Transverse colon (tissue), 4 donors: ENCODE data around the gene HOXD10. TPM values are rescaled to one million over a fixed set of nuclear protein-coding genes. Genes with fewer than 3 reads are reported as not detected.

Source experiments
- DNase-seq: peaks from one replicate; pipeline ENCODE4 v3.0.0-alpha.2; 2019
- H3K27ac ChIP-seq, 4 donors: fragments of 200-600 bp; sonication (generic); 2 replicates each; pipeline ENCODE4 v1.5.1; 2016 to 2018; ENCODE audit warnings: inconsistent platforms in 4 of 4
- H3K27me3 ChIP-seq: fragments of 200-600 bp; sonication (generic); 2 replicates; pipeline ENCODE4 v1.5.1; 2017; ENCODE audit warnings: inconsistent platforms
- H3K36me3 ChIP-seq, 4 donors: fragments of 200-600 bp; sonication (generic); 2 replicates each; pipeline ENCODE4 v1.5.1; 2017 to 2019; ENCODE audit warnings: inconsistent platforms in 4 of 4
- H3K4me1 ChIP-seq, 4 donors: fragments of 200-600 bp; sonication (generic); 2 replicates each; pipeline ENCODE4 v1.5.1; 2017 to 2020; ENCODE audit warnings: inconsistent platforms in 4 of 4
- H3K4me3 ChIP-seq, 4 donors: fragments of 200-600 bp; sonication (generic); 1 replicate in 1 of 4; 2 replicates in 3 of 4; pipeline versions ENCODE4 v1.5.1 to v1.6.1; 2017 to 2019; ENCODE audit warnings: inconsistent platforms in 4 of 4
- H3K9me3 ChIP-seq, 2 donors: fragments of 200-600 bp; sonication (generic); 2 replicates each; pipeline ENCODE4 v1.5.1; 2017 to 2019; ENCODE audit warnings: inconsistent platforms in 2 of 2
- EP300 ChIP-seq: sonication (generic); formaldehyde crosslinking; IDR thresholded peaks from one replicate; pipeline ENCODE4 v1.6.1; 2017; ENCODE audit warnings: antibody characterized with exemption, low read depth
- POLR2A ChIP-seq: fragments of 450-650 bp; IDR thresholded peaks from one replicate; pipeline ENCODE4 v1.6.1; 2016; ENCODE audit warnings: antibody characterized with exemption, mild to moderate bottlenecking, moderate library complexity
- POLR2AphosphoS5 ChIP-seq, 3 donors: sonication (generic); formaldehyde crosslinking; IDR thresholded peaks; one replicate each; pipeline ENCODE4 v1.6.1; 2016; ENCODE audit warnings: antibody characterized with exemption in 3 of 3
- WGBS, 2 donors: methylation state at CpG; one replicate each; pipeline ENCODE4 v1.1.5; 2018; ENCODE audit warnings: low coverage in 1 of 2; 5-methylcytosine and 5-hydroxymethylcytosine counted together
- in situ Hi-C, 4 donors: fragments of 200-750 bp; cut with MboI; loops; one replicate each; pipeline versions ENCODE4 v1.15.0 to v1.15.1; 2017; ENCODE audit warnings: low sequenced_read_pairs in 3 of 4, low pct_ligation_motif_present in 1 of 4, low pct_unique_long_range_greater_than_20kb in 1 of 4
- intact Hi-C: fragments of 100-400 bp; cut with DNase I; formaldehyde crosslinking; loops from one replicate; pipeline ENCODE4 v1.15.1; 2023; ENCODE audit warnings: low total_unique reads
- total RNA-seq, 4 donors: library from RNA; depleted of rRNA; stranded (reverse); fragments of >200 nt; gene quantifications; one replicate each; pipeline ENCODE4 v1.1.0, GENCODE V29; 2016
- TF ChIP-seq, protein P1 (sequence below), 5 experiments: fragments of 200-600 bp in 3 of 5; fragments of 450-650 bp in 2 of 5; sonication (generic) in 3 of 5; IDR thresholded peaks; 1 replicate in 2 of 5; 2 replicates in 3 of 5; pipeline ENCODE4 v1.5.1; 2016 to 2017; ENCODE audit warnings: antibody characterized with exemption in 5 of 5, inconsistent platforms in 3 of 5, mild to moderate bottlenecking in 2 of 5, moderate library complexity in 1 of 5

The HOXD10 gene
- total RNA-seq, 4 donors from 2014 or later = 1.1 to 25.1 (median 7.6) TPM

DNA sequence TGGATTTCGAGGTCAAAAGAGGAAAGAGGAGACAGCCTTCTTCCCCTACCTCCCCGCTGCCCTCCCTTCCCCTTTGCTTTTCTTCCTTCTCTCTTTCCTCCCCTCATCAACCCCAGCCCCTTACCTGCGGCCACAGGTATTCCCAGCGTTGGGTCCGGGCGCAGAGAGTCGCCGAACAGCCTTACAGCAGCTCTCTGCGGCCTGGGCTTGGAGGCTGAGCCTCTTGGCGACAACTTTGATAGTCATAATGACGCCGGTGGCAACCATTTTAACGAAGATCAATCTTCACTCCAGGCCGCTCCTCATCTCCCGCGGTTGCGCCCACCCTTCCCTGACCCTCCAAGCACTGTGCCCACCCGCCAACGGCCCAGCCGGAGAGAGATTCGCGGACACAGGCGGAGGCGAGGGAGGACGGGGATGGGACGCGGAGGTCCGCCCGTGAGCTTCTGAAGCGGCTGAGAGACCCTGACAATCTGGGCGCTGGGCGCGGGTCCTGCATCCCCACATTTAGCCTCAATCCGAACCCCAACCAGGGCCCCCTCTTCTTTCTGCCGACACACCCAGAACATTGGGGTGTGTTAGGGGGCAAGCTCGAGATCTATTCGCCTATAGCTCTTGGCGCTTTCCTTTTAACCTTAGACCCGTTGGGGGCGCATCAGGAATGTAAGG lies 31.3 kb upstream of the HOXD10 start:
- no peak overlapping the region for H3K4me3 ChIP-seq
- no peak overlapping the region for H3K27ac ChIP-seq
- DNase-seq = no peak
- intact Hi-C loops (loop anchor here (5.0 to 10.0 kb wide), 3 partner anchors 398 to 830 kb away; no protein-coding TSS in a partner anchor), in situ Hi-C loops (loop anchor here in 2 of 4 donors (25.0 kb wide), 2 partner anchors 398 to 723 kb away; no protein-coding TSS in a partner anchor)
- H3K4me1 ChIP-seq = peaks cover 3 to 49% (median 30%) of the 10 kb centered on the region in 4 donors
- peaks cover 100% of the 10 kb centered on the region for H3K27me3 ChIP-seq
- 0 to 16% methylated on average over 1 to 38 of the region's 40 CpGs for WGBS, 2 donors
- no peaks in the 10 kb centered on the region for H3K9me3 ChIP-seq
- TF ChIP-seq, protein P1, sequence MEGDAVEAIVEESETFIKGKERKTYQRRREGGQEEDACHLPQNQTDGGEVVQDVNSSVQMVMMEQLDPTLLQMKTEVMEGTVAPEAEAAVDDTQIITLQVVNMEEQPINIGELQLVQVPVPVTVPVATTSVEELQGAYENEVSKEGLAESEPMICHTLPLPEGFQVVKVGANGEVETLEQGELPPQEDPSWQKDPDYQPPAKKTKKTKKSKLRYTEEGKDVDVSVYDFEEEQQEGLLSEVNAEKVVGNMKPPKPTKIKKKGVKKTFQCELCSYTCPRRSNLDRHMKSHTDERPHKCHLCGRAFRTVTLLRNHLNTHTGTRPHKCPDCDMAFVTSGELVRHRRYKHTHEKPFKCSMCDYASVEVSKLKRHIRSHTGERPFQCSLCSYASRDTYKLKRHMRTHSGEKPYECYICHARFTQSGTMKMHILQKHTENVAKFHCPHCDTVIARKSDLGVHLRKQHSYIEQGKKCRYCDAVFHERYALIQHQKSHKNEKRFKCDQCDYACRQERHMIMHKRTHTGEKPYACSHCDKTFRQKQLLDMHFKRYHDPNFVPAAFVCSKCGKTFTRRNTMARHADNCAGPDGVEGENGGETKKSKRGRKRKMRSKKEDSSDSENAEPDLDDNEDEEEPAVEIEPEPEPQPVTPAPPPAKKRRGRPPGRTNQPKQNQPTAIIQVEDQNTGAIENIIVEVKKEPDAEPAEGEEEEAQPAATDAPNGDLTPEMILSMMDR (IDR thresholded peaks at IDR 0.05) = no peak
- no peak for TF ChIP-seq POLR2A
- no peak for TF ChIP-seq EP300
- TF ChIP-seq POLR2AphosphoS5 (IDR thresholded peaks at IDR 0.05) = no peak
- no peaks in the 10 kb centered on the region for H3K36me3 ChIP-seq

DNA sequence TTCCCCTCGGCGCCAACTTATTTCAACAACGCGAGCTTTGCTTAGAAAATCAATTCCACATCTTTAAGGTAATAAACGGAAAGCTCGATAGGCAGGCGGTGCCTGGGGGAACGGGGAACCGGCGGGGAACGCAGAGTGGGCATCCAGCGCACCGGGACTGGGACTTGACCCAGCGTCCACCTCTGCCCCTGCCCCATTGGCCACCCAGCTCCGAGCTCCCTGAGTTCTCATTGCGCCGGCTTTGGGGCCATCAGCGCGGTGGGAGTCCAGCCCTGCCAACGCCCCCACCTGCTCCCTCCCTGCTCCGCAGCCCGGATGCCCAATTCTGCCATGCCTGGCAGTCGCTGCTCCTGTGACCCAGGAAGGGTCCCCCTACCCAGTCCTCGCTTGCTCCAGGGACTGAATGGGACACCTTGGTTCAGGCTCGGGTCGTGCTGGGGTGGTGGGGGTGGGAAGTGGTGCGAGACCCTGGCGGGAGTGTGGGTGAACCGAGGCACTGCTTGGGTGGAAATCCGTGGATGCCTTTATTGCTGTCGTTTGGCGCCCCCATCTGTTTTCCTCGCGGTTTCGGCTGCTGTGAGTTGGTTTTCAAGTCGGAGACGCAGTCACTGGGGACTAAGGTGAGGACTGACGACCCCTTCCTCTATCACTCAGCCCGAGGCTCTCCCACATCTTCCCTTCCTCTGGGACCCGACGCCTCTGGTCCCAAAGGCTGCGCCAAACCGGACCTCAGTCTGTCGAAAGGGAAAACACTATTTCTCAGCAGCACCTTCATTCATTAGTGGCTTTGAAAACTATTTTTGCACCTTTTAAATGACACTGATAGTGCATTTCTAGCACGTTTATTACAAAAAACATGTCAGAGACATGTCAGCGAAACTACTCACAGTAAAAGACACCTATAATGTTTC lies 30.5 kb upstream of the HOXD10 start:
- in situ Hi-C loops (loop anchor here in 2 of 4 donors (25.0 kb wide), 2 partner anchors 399 to 724 kb away; no protein-coding TSS in a partner anchor), intact Hi-C loops (loop anchor here (5.0 to 10.0 kb wide), 3 partner anchors 399 to 831 kb away; no protein-coding TSS in a partner anchor)
- H3K36me3 ChIP-seq = no peaks in the 10 kb centered on the region
- TF ChIP-seq EP300 = no peak
- TF ChIP-seq, protein P1 (IDR thresholded peaks at IDR 0.05) = peak; percentile 23 to 39 (median 33)
- H3K4me1 ChIP-seq = peaks cover 3 to 42% (median 24%) of the 10 kb centered on the region in 4 donors
- WGBS, 2 donors = 0 to 7% methylated on average over 5 to 45 of the region's 46 CpGs
- no peaks in the 10 kb centered on the region for H3K9me3 ChIP-seq
- DNase-seq = peak; percentile 49
- H3K4me3 ChIP-seq = no peak overlapping the region
- H3K27ac ChIP-seq = no peak overlapping the region
- H3K27me3 ChIP-seq = peaks cover 100% of the 10 kb centered on the region

DNA sequence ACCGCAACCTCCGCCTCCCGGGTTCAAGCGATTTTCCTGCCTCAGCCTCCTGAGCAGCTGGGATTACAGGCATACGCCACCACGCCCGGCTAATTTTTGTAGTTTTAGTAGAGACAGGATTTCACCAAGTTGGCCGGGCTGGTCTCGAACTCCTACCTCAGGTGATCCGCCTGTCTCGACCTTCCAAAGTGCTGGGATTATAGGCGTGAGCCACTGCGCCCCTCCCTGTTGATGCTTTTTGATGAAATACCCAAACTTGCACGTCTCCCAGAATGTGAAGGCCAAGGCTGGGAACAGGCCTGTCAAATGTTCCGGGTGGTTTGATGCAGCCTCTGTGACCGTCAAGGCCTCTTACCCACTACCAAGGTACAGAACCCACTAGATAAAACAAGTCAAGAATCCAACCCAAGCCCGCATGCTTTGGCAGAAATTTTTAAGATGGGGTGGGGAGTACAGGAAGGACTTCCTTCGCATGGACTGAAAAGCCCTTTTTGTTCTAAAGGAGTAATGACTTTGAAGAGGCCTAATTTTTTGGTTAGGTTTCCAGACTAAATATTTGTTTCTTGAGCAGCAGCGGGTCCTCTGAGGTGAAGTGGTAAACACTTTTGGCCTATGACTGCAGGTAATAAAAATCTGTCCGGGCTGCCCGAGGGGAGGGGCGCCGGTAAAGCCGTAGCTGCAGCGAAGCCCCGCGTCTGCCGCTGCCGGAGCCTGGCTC lies 29.1 kb upstream of the HOXD10 start:
- WGBS, 2 donors = 45 to 53% methylated on average over 2 to 29 of the region's 29 CpGs
- intact Hi-C loops = loop anchor here (5.0 to 10.0 kb wide), 3 partner anchors 400 to 833 kb away; no protein-coding TSS in a partner anchor
- in situ Hi-C loops = loop anchor here in 2 of 4 donors (25.0 kb wide), 2 partner anchors 400 to 725 kb away; no protein-coding TSS in a partner anchor
- Histone ChIP-seq H3K4me1 (peaks cover 0 to 39% (median 21%) of the 10 kb centered on the region in 4 donors), H3K4me3 (peak overlapping the region in 2 of 4 donors; percentile 15 to 48), H3K9me3 (no peaks in the 10 kb centered on the region), H3K27ac (no peak overlapping the region), H3K36me3 (no peaks in the 10 kb centered on the region), H3K27me3 (peaks cover 100% of the 10 kb centered on the region)
- DNase-seq = no peak
- no peak for TF ChIP-seq EP300
- no peak for TF ChIP-seq POLR2AphosphoS5 (IDR thresholded peaks at IDR 0.05)
